HepG2 (cell line): ENCODE data around the gene IGBP1. TPM values are rescaled to one million over a fixed set of nuclear protein-coding genes. Genes with fewer than 3 reads are reported as not detected.

Experiments used
- BCL3 ChIP-seq: sonication (generic); formaldehyde crosslinking; IDR thresholded peaks from 2 replicates; pipeline ENCODE4 v1.5.1; 2020; ENCODE audit warnings: mild to moderate bottlenecking, missing genetic modification reagents, moderate library complexity
- CEBPG ChIP-seq: IDR thresholded peaks from 2 replicates; pipeline ENCODE4 v1.6.1; 2016
- FOXA3 ChIP-seq: IDR thresholded peaks from 2 replicates; pipeline ENCODE4 v1.6.1; 2016; ENCODE audit warnings: missing genetic modification reagents, missing compliant biosample characterization
- KDM5A ChIP-seq: fragments of 200-600 bp; sonication (generic); IDR thresholded peaks from 2 replicates; pipeline ENCODE4 v1.7.0; 2018; ENCODE audit warnings: antibody characterized with exemption, mild to moderate bottlenecking, low read length, borderline replicate concordance
- RAD21 ChIP-seq: fragments of 450-650 bp; formaldehyde crosslinking; IDR thresholded peaks from 2 replicates; pipeline ENCODE4 v1.5.0; 2020; ENCODE audit warnings: mild to moderate bottlenecking
- USF2 ChIP-seq, 2 experiments: sonication (generic) in 1 of 2; formaldehyde crosslinking in 1 of 2; IDR thresholded peaks; 2 replicates each; pipeline versions ENCODE4 v1.5.1 to v1.6.1; 2011 to 2020; ENCODE audit warnings: borderline replicate concordance in 1 of 2, low read depth in 1 of 2, low read length in 1 of 2, mild to moderate bottlenecking in 1 of 2, missing genetic modification reagents in 1 of 2, moderate library complexity in 1 of 2
- XBP1 ChIP-seq: sonication (generic); formaldehyde crosslinking; IDR thresholded peaks from 2 replicates; pipeline ENCODE4 v1.5.0; 2020; ENCODE audit warnings: missing genetic modification reagents
- ZFP62 ChIP-seq: sonication (generic); formaldehyde crosslinking; IDR thresholded peaks from 2 replicates; pipeline ENCODE4 v1.4.0; 2020; ENCODE audit warnings: missing genetic modification reagents
- ZNF589 ChIP-seq: sonication (generic); formaldehyde crosslinking; conservative IDR thresholded peaks from 2 replicates; pipeline ENCODE4 v1.8.0; 2022; ENCODE audit warnings: mild to moderate bottlenecking, moderate library complexity, missing genetic modification reagents
- ZNF749 ChIP-seq: sonication (generic); formaldehyde crosslinking; IDR thresholded peaks from 2 replicates; pipeline ENCODE4 v1.8.0; 2022; ENCODE audit warnings: mild to moderate bottlenecking, missing genetic modification reagents, moderate library complexity, borderline replicate concordance
- polyA plus RNA-seq, 8 experiments: library from polyadenylated mRNA; depleted of rRNA in 3 of 8; stranded (reverse) in 7 of 8; unstranded in 1 of 8; fragments of >200 nt; fragmentation: Illumina TruSeq in 4 of 8; extraction: Trizol in 4 of 8; gene quantifications; 2 replicates each; pipeline versions ENCODE4 v1.2.1 to v1.2.3, GENCODE V29; 2011 to 2016; ENCODE audit warnings: low read depth in 4 of 8, missing spikeins in 1 of 8, mixed read lengths in 1 of 8; ENCODE audit not compliant: insufficient read depth in 1 of 8
- total RNA-seq, 5 experiments: library from RNA; depleted of rRNA; stranded (reverse); fragments of >200 nt; fragmentation: Illumina TruSeq; extraction: Trizol; gene quantifications; 2 replicates each; pipeline ENCODE4 v1.2.3, GENCODE V29; 2016; ENCODE audit warnings: low read depth in 1 of 5
- TF ChIP-seq, protein P1 (sequence below): sonication (generic); formaldehyde crosslinking; IDR thresholded peaks from 2 replicates; pipeline ENCODE4 v1.4.0; 2020; ENCODE audit warnings: missing genetic modification reagents

Gene IGBP1
- total and polyA plus RNA-seq, 2 of the 13 experiments (the other 11 are each of a cell fraction or from before 2014, with no cell fraction given), result 59.3 to 103 TPM

DNA sequence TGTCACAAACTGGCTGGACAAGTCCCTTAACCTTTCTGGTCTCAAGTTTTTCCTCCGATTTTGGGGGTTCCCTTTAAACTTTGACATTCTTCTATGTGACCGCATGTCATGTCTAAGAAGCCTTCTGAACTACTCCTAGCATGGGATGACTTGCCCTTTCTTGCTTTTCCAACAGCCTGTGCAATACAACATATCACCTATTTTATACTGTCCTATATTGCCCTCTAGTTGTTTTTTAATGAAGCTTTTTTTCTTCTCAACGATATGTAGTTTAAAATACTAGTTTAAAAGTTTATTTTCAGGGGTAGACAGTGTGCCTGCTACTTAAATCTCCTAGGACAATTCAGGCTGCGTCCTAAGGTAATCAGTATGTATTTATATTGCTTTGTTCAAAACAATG lies 1.0 kb upstream of the IGBP1 start (continued):
- no peak for TF ChIP-seq BCL3 (CRISPR knock-in tag)
- TF ChIP-seq USF2 (IDR thresholded peaks at IDR 0.05; ENCODE audit: low read depth, low read length), result no peak
- no peak for TF ChIP-seq USF2 (CRISPR knock-in tag; IDR thresholded peaks at IDR 0.05; ENCODE audit: borderline replicate concordance)
- TF ChIP-seq, protein P1, sequence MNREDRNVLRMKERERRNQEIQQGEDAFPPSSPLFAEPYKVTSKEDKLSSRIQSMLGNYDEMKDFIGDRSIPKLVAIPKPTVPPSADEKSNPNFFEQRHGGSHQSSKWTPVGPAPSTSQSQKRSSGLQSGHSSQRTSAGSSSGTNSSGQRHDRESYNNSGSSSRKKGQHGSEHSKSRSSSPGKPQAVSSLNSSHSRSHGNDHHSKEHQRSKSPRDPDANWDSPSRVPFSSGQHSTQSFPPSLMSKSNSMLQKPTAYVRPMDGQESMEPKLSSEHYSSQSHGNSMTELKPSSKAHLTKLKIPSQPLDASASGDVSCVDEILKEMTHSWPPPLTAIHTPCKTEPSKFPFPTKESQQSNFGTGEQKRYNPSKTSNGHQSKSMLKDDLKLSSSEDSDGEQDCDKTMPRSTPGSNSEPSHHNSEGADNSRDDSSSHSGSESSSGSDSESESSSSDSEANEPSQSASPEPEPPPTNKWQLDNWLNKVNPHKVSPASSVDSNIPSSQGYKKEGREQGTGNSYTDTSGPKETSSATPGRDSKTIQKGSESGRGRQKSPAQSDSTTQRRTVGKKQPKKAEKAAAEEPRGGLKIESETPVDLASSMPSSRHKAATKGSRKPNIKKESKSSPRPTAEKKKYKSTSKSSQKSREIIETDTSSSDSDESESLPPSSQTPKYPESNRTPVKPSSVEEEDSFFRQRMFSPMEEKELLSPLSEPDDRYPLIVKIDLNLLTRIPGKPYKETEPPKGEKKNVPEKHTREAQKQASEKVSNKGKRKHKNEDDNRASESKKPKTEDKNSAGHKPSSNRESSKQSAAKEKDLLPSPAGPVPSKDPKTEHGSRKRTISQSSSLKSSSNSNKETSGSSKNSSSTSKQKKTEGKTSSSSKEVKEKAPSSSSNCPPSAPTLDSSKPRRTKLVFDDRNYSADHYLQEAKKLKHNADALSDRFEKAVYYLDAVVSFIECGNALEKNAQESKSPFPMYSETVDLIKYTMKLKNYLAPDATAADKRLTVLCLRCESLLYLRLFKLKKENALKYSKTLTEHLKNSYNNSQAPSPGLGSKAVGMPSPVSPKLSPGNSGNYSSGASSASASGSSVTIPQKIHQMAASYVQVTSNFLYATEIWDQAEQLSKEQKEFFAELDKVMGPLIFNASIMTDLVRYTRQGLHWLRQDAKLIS (CRISPR knock-in tag), result no peak
- no peak for TF ChIP-seq ZNF749 (CRISPR knock-in tag)
- TF ChIP-seq ZFP62 (CRISPR knock-in tag), result no peak
- no peak for TF ChIP-seq RAD21 (CRISPR knock-in tag)
- TF ChIP-seq XBP1 (CRISPR knock-in tag), result no peak
- no peak for TF ChIP-seq ZNF589 (CRISPR knock-in tag)
- TF ChIP-seq CEBPG (CRISPR knock-in tag), result no peak
- no peak for TF ChIP-seq KDM5A
- TF ChIP-seq FOXA3 (CRISPR knock-in tag), result no peak
